Fibroblast of skin of right quadriceps (primary cell): ENCODE data around the gene ACP6.
"Not testable (repeated sequence)": the region's sequence is repeated elsewhere in the genome, so short reads cannot be mapped to it uniquely, and the experiment has no call there.

Experiments used
- DNase-seq: peaks from one replicate; pipeline ENCODE4 v3.0.0-alpha.2; 2013

Gene ACP6

GRCh38 chr1:147618771-147619170 lies 51.6 kb downstream of the ACP6 start:
- no peak for DNase-seq

- DNase-seq, result no peak
Observed at GRCh38 chr1:147618077-147618569, 52.2 kb downstream of the ACP6 start.

DNA sequence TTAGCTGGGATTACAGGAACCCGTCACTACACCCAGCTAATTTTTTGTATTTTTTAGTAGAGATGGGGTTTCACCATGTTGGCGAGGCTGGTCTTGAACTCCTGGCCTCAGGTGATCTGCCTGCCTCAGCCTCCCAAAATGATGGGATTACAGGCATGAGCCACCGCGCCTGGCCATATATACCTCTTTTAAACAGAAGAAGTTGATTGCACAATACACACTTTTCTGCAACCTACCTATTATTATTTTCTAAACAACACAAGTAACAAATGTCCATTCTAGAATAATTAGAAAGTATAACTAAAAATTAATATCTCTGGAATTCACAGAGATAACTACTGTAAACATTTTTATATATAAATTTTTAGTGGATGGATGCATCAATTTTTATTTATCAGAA lies 55.4 kb downstream of the ACP6 start:
- DNase-seq, result not testable (repeated sequence)

GRCh38 chr1:147613506-147613905 lies 56.8 kb downstream of the ACP6 start:
- DNase-seq, result peak; percentile 15

DNA sequence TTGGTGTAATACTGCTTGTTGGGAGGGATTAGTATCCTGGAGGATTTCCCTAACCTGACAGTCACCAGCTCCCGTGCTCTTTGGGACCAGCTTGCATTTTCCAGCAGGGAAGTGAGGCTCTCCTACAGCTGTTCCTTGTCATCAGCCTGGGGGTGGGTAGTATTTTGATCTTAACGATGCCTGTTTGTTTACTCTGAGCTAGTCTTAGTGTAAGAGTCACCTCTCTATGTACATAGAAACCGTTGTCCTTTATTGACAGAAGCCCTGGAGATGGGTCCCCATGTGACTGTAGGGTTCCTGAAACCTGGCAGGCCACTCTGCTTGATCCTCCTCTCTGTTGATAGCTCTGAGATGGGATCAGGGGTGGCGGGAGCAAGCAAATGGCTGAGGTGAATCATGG lies 58.0 kb downstream of the ACP6 start:
- no peak for DNase-seq

DNA sequence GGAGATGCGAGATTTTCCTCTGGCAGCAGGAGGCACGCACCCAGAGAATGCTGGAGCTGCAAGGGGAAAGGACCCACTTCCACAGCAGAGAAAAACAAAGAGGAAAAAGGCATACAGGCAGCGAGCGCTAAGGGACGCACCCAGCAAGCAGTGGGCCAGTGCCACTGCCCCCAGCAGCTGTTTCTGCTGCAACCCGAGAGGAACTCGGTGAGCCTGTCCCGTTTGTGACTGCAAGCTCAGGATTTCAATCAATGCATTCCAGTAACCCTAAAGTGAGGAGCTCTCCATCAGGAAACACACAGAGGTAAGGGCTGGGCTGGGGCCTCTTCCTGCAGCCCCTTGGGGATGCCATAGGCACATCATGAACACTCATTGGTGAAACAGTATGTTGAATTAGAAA lies 58.7 kb downstream of the ACP6 start:
- DNase-seq, result no peak

- DNase-seq, result no peak
Observed at GRCh38 chr1:147611021-147611426, 59.3 kb downstream of the ACP6 start.

DNA sequence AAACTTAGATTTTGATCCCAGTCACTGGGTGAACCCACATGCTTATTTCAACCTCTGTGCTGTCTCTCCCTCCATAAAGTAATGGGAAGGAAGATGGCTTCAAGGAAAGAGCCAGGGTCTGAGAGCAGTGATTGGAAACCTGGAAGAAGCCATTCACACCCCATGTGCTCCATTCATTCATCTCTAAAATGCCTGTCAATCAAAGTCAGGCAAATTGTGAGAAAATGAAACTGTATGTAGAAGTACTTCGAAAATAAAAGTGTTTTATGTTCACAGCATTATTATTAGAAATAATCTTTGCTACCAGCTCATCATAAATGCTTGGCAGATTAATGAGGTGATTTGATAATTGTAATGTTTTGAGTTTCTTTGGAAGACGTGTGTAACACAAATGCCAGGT lies 61.0 kb downstream of the ACP6 start:
- no peak for DNase-seq

DNA sequence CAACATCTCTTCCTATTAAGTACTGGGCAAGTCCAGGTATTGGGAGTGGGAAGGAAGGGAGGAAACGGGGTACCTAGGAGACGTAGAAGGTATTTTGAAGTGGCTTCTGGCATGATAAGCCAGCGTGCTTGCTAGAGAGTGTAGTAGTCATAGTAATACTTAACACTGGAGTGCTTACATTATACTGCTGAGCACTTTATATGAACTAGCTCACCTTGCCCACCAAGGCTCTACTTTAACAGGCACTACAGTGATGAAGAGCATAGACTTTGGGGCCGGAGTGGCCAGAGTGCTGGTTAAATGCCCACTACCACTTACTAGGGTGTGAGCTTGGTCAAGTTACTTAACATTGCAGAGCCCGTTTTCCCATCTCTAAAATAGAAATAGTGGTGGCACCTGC lies 61.7 kb downstream of the ACP6 start:
- DNase-seq, result no peak

- DNase-seq, result peak; percentile 11
Observed at GRCh38 chr1:147605591-147605990, 64.7 kb downstream of the ACP6 start.

GRCh38 chr1:147603986-147604385 lies 66.3 kb downstream of the ACP6 start:
- DNase-seq, result no peak

- peak; percentile 44 for DNase-seq
Observed at GRCh38 chr1:147600119-147601111, 69.9 kb downstream of the ACP6 start.

GRCh38 chr1:147599362-147600118 lies 70.8 kb downstream of the ACP6 start:
- DNase-seq, result peak; percentile 97

DNA sequence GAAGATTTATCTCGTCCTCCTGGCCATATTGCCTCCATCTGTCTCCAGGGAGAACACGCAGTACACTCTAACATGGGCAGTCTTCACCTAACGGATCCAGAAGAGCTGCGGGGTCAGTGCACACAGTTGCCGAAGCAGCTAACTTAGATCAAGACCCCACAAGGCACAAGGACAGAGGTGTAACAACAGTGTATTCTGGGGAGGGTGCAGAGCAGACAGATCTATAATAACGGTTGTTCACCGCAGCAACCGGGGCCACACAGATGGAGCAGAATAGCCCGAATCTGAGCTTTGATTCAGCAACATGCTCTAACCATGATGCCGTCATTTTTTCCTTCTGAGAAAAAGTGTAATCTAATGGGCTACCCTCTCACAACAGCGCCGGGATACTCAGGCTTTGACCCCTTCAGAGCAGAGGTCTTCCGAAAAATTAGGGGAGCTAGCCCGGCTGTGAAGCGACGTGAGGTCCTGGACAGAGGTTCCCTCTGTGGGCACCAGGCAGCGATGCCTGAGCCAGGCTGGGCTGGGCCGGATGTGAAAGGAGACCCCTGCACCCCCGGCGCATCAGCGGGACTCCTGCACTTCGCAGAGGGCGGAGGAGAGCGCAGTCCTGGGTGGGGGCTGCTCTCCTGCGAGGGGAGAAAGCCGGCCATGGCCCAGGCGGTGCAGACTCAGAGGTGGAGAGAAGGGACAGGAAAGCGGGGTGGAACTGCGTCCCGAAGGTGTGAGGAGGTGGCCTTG lies 71.5 kb downstream of the ACP6 start:
- no peak for DNase-seq

- no peak for DNase-seq
Observed at GRCh38 chr1:147597010-147597409, 73.3 kb downstream of the ACP6 start.
